HG03045 (cell line): ENCODE results near the gene GSG1L.
"Not testable (repeated sequence)": the region's sequence is repeated elsewhere in the genome, so short reads cannot be mapped to it uniquely, and the experiment has no call there.

ENCODE experiments used
- ATAC-seq: cut with Tn5 transposase; IDR thresholded peaks from one replicate; pipeline ENCODE4 v1.9.1; 2021; ENCODE audit warnings: mild to moderate bottlenecking, moderate library complexity; ENCODE audit not compliant: unreplicated experiment

Gene GSG1L

DNA sequence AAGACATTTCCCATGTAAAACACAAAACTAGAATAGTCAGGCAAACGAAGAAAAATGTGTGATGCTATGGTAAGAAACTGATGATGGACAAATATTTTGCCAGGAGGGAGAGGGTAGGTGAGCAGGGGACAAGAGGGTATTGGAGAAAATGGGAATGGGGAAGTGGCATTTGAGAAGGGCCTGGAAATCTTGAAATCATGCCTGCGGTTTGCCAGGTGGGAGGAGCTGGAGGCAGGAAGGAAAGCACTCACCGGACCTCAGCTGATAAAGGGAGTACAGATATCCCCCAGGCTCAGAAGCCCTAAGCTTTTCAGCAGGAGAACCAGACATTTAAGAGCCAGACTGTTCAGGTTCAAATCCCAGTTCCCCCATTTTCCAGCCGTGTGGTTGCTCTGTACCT is 103.6 kb downstream of the GSG1L start:
- no peak for ATAC-seq

DNA sequence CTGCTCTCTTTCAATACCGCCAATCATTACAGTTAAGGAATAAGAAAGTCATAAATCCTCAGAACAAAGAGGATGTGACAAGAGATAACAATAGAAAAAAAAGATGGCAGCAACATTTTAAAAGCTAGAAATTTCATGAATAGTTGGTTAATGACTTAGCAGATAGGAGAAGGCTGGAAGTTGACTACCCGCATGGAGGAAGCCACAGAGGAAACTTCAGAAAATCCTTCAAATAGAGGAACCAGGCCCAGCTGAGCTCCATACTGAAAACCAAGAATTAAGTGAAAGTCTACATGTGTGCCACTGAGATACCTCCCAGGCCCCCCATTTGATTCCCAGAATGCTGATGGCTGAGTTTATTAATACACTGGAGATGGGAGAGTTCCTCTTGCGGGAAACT is 109.3 kb downstream of the GSG1L start:
- no peak for ATAC-seq

DNA sequence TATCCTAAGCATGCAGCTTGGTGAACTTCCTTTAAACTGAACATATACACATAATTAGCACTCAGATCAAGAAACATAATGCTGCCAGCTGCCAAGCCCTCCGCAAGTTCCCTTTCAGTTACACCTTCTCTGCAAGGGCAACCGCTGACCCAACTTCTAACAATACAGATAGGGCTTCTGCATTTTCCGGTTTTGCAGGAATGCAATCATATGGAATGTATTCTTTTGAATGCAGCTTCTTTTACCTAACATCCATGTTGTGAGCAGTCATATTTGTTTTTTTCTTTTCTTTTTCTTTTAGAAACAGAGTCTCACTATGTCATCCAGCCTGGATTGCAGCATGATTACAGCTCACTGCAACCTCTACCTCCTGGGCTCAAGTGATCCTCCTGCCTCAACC is 110.7 kb downstream of the GSG1L start:
- ATAC-seq = no peak

DNA sequence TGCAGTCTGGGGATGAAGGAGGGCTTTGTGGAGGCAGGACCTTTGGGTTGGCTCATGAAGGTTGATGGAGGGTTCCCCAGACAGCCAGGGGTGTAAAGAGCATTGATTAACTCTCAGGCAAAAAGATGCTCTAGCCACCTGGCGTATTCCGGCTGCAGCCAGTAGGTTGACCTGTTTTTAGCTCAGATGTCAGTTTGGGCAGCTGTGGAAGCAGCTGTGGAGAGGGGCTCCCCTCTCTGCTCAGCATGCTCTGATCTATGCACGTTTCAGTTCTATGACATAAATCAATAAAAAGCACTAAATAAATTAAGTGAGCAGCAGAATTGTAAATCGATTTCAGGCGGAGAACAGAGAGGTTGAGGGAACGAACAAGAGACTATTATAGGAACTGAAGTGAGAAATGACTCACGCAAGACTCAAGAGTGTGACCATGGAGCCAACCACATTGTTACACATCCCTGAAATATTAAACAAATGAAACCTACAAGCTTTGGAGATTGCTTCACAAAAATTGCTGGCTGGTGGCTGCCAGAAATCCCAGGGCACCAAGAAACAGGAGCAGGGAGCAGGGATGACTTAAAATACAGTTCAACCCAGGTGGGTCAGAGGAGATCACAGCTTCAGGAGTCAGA is 111.9 kb downstream of the GSG1L start:
- ATAC-seq = no peak

DNA sequence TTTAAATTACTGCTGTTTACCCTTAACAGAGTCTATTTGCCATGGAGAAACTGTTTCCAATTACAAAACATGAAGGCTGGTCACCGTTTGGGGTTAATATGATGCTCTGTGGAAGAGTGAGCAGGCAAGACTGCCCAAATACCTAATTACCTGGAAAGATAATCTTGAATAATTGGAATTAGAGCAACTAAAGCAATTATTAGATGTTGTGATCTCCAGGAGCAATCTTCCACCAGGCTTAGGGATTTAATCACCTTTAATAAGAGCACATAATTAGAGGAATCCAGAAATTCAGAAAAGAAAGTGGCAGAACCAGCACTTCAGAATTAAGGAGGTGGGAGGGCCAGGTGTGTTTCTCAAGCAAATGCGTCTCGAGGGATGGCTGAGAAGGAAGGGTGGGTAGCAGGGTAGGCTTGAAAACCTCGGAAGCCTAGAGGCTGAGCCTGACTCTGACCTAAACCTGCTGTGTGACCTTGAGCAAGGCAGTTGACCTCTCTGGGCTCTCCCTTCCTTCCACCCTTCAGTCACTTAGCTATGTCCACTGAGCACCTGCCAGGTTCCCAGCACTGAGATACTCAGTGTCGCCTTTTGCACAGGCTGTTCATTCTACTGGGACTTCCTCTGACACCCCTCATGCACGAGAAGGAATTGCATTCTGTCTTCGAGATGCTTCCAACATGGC is 113.2 kb downstream of the GSG1L start:
- no peak for ATAC-seq

DNA sequence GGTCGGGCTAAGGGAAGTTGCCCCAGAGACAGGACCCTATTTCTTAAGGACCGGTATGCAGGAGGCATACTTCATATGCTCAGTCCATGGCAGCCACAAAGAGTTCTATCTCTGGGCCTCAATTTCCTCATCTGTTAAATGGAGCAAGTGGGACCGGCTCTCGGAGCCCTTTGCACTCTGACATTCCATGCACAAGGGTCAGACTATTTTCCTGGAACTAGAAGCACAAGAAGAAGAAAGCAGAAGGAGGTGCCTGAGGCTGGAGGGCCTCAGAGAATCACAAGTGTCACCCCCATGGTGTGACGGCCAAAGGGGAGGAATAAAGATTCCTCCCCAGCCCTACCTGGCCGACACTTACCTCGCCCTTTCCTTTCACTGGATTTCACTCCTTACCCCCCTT is 115.8 kb downstream of the GSG1L start:
- no peak for ATAC-seq

DNA sequence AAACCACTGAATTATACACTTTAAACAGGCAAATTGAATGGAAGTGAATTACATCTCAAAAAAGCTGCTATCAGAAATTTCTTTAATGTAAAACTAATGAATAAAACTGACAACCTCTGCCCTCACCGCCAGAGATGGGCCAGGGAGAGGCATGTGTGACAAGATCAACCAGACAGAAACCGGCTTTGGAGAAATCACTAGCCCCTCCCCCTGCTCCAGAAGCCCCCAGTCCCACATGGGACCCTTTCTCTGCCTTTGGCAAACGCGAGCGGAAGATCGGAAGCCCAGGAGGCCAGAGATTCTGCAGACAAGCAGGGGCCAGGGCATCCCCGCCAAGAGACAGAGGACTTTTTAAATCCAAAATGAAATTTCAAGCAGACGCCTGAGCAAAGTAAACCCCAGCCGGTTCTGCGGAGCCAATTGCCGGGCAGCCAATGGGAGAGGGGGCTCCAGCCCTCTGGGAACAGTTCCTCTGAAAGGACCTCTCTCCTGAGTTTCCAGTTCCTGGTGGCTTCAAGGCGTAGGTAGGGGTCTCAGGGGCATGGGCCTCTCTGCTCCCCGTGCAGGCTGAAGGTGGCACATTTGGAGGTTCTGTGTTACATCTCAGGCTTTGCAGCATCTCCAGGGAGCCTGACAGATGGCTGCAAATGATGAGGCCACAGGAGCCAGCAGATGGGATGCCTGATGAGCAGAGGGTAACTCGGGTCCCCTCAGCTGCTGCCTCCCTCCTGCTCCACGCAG is 118.1 kb downstream of the GSG1L start:
- no peak for ATAC-seq

DNA sequence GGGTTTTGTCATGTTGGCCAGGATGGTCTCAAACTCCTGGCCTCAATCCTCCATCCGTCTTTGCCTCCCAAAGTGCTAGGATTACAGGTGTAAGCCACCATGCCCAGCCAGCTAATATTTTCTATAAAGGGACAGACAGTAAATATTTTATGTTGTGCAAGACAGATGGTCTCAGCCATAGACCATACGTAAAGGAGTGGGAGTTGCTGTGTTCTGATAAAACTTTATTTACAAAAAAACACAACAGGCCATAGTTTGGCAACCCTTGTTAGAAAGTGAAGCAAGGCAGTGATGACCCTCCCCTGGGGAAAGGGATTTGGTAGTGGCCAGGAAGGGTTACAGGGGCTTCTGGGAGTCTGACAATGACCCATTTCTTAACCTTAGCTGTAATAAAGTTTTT is 119.7 kb downstream of the GSG1L start:
- no peak for ATAC-seq

DNA sequence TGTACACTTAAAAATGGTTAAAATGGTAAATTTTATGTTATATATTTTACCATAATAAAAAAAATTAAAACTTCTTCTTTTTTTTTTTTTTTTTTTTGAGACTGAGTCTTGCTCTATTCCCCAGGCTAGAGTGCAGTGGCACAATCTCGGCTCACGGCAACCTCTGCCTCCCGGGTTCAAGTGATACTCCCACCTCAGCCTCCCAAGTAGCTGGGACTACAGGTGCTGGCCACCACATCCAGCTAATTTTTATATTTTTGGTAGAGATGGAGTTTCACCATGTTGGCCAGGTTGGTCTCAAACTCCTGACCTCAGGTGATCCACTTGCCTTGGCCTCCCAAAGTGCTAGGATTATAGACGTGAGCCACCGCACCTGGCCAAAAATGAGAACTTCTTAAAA is 121.4 kb downstream of the GSG1L start:
- not testable (repeated sequence) for ATAC-seq

DNA sequence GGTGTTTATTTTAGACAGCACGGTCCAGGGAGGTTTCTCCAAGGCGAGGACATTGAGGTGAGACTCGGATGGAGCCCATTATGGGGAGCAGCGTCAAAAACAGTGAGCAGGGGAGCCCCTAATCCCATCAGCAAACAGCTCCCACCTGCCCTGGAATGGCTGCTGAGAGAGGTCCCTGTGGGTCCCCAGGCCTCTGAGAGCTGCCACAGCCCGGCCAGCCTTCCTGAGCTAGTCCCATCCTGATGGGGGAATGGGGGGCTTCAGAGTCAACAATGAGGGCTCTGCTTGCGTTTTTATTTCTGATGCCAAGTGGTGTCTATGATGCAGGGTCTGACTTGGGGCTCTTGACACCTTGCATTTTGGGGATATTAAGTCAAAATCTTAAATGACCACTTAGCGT is 128.4 kb downstream of the GSG1L start:
- ATAC-seq = no peak

DNA sequence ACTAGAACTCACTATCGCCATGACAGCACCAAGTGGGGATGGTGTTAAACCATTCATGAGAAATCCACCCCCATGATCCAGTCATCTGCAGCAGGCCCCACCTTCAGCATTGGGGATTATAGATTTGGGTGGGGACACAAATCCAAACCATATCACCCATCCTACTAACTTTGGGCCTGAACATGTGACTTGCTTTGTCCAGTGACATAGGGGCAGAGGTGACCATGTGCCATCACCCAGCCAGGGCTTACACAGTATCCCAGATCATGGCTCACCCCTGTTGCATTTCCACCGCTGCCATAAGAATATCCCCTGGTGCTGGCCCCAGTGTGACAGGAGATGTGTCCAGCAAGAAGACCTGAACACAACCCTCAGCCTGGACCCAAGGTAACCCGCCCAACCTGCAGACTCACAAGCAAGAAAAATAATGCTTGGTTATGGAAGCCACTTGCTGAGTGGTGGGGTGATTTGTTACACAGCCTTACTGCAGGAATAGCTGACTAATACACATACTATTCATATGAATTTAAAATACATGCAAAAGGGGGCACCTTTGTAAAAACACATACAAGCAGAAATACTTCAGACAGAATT is 130.9 kb downstream of the GSG1L start:
- no peak for ATAC-seq

DNA sequence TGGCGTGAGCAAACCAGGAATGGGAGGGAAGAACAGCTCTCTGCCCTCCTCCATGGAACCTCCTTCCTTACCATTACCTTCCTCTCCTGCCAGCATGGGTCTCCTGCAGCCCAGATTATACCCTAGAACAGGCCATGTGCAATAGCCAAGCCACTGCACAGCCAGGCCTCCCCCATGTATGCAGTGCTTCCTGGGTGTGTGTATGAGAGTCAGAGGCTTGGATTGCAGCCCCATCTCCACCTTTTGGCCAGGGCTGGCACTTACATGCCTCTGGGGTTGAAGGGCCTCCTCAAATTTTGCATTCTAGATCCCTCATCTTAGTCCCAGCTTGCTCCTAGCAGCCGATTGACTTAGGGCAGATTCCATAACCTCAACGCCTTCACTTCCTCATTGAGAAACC is 133.7 kb downstream of the GSG1L start:
- ATAC-seq = no peak

DNA sequence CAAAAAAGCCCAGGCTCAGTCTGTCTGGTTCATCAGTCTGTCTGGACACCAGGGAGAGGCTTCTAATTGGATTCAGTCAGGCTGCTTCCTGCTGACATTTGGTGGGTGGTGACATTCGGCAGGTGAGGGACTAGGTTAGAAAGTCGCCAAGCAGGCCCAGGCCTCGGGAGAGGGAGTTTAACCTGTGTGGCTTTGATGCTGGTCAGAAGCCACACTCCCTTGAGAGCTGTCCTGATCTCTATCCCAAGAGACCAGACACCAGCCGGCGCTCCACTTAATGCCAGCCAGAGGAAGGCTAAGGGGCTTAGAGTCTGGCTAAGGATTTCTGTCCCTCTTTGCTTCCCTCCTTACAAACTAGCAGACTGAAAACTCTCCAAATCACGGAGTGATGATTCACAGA is 135.0 kb downstream of the GSG1L start:
- no peak for ATAC-seq

DNA sequence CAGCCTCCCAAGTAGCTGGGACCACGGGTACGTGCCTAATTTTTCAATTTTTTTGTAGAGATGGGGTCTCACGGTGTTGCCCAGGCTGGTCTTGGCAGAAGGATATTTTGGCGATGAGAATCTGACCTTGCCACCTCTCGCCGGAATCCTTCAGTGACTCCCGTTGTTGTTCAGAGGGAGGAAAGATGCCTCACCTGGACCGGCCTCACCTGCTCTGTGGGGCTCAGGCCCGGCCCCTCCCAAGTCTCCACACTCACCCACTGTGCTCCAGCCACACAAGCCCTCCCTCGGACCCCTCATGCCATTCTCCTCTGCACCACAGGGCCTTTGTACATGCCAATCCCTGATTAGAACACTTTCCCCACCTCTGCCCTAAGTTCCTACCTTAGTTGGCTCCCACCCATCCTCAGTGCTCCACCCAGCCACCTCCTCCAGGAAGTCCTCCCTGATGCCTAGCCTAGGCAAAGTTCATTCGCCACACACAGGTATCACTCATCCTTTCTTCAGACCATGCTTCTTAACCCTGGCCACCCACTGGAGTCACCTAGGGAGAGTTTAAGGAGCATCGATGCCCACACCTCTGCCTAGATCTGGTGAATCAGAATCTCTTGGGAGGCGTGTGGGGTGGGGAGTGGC is 136.1 kb downstream of the GSG1L start:
- ATAC-seq = no peak

DNA sequence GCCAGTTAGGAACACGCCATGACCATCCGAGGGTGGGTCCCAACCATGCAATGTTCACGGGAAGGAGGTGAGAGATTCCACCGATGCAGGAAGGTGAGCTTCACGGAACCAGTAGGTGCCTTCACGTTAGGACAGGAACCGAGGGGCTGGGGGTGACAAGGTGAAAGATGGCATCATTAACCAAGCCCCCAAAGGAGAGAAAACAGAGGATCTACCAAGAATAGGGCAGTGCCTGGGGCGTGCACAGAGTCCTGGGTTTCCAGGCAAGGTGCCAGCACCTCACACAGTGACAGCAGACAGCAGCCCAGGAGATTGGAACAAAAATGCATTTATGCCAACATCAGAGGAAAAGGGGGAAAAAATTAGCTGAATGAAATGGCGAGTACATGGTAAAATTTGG is 137.9 kb downstream of the GSG1L start:
- no peak for ATAC-seq

DNA sequence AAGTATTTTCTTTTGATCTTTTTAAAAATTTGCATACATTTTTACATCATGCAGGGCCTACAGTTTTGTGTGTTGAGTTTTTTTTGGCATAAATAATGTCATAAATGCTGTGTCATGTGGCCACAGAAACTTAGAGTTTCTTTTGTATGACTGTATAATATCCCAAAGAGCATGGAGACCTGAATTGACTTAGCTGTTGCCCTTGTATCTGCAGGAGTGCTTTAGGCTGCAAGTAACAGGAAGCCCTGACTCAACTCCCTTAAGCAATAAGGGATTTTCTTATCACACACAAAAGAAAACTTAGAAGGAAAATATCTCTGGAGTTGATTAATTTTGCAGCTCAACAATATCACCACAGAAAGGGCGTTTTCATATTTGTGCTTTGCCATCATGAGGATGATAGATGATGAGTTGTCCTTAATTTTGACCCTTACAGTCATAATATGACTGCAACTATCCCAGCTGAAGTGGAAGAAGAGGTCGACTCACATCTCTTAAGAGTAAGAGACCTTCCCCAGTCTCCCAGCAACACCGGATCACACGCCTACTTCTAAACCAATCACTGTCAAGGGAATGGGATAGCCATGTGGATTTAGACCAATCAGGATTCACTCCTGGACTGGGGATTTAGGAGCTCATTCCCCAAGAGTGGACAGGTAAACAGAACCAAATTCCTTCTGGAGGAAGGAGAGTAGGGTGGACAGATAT is 138.9 kb downstream of the GSG1L start:
- ATAC-seq = no peak

DNA sequence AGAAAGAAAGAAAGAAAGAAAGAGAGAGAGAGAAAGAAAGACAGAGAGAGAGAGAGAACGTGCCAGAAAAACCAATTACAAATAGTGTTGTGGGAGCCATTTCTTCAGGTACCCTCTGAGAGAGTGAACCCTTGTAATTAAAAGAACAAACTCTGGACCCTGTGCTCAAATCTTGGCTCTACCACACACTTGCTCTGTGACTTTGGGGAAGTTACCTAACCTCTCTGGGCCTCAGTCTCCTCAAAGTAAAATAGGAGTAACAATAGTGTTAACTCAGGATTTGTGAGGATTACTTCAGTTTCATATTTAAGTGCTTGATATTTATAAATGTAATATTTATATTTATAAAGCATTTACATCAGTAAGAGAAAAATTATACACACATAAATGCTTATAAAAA is 139.8 kb downstream of the GSG1L start:
- ATAC-seq = no peak

DNA sequence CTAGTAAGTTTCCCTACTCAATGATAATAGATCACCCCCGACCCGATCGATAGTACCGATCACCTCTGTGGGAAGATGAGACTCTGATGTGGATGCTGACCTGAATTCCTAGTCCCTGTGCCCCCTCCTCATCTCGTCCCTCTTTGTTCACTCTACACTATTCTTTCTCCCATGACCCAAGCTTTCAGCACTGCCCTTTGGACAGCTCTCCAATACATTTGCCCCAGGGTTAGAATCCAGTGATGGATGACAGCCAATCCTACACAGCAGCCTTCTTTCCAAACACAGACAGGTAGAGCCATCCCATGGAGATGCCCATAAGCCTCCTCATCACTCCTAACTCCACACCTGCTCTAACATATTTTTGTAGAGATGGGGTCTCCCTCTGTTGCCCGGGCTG is 141.1 kb downstream of the GSG1L start:
- ATAC-seq = no peak

DNA sequence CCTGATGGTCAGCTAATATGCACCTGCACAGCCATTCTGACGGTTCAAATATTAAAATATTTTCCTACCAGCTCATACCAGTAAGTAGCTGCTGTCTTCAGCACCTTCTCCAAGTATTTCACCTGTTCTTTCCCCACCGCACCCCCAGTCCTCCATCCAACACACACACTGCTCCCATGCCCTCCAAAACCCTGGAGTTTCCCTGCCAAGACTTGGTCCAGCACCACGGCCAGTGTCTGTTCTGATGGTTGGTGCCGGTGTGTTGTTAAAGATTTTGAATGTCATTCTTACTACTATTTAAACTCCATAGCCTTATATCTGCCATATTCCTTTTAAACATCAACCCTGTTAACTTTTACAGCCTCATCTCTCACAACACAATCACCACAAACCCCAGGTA is 142.4 kb downstream of the GSG1L start:
- no peak for ATAC-seq

DNA sequence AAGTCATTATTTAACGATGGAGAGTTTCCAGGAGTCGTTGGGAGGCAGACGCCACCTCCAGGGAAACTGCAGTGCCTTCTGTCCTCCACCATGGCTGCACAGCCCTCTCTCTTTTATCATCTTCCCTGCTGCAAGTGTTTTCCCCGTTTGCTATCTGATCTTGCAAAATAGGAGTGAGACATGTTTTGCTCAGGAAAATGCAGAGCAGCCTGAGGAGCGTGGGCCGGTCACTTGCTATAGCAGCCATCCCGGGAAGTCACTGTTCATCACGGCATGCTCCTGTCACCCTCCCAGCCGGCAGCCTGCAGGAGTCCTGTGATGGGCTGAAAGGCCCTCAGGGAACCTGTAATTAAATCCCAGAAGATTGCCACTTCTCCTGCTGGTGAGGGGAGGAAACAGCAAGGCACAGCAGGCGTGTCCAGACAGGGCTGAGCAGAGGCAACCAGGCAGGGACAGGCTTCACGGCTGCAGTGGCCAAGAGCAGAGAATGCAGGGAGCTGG is 143.1 kb downstream of the GSG1L start:
- no peak for ATAC-seq

DNA sequence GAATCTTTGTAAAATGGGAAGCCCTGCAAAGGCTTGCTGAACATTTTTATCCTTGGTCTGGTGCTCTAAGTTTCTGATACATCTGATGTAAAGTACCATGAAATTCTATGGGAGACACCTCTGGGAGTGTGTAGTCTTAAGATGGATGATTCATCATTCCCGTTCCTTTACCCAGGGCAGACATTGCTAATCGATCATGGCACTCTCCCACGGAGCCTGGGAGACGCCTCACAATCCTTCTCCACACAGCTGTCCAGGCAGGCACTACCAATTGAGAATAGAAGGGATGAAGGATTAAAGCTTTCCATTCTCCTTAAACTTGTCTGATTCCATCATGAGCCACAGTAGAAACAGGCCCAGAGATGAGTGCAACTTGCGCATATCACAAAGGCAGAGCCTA is 144.8 kb downstream of the GSG1L start:
- ATAC-seq = no peak
